Natural killer cell (primary cell): ENCODE results near the gene PAX2. TPM values are rescaled to one million over a fixed set of nuclear protein-coding genes. Genes with fewer than 3 reads are reported as not detected.

Experiments
- ATAC-seq, 3 donors: fragments of 150-1000 bp in 2 of 3; fragments of 200-7000 bp in 1 of 3; cut with Tn5 transposase; 1 replicate in 1 of 3; 2 replicates in 2 of 3; pipeline ENCODE4 v1.10.0; 2021; ENCODE audit warnings: mild to moderate bottlenecking in 2 of 3, moderate library complexity in 2 of 3
- DNase-seq, 2 donors: peaks; one replicate each; pipeline versions ENCODE4 v3.0.0 to v3.0.0-alpha.2; 2013 to 2021; ENCODE audit warnings: mixed read lengths in 1 of 2
- H3K27ac ChIP-seq: one replicate; pipeline ENCODE4 v1.5.1; 2013; ENCODE audit warnings: mild to moderate bottlenecking, low read length
- H3K27me3 ChIP-seq: one replicate; pipeline ENCODE4 v1.6.1; 2013; ENCODE audit warnings: low read length; ENCODE audit not compliant: control insufficient read depth, insufficient read depth
- H3K36me3 ChIP-seq: one replicate; pipeline ENCODE4 v1.6.1; 2013; ENCODE audit warnings: low read length; ENCODE audit not compliant: control insufficient read depth, insufficient read depth
- H3K4me1 ChIP-seq: one replicate; pipeline ENCODE4 v1.6.1; 2013; ENCODE audit warnings: low read length; ENCODE audit not compliant: control insufficient read depth, insufficient read depth
- H3K4me3 ChIP-seq: one replicate; pipeline ENCODE4 v1.5.1; 2013; ENCODE audit warnings: low read length
- H3K9me3 ChIP-seq: one replicate; pipeline ENCODE4 v1.6.1; 2013; ENCODE audit warnings: low read length; ENCODE audit not compliant: control insufficient read depth, insufficient read depth
- H3K27ac Mint-ChIP-seq, 2 donors: one replicate each; pipeline ENCODE4 v1.8.0; 2022; ENCODE audit warnings: mild to moderate bottlenecking in 2 of 2, mixed read lengths in 2 of 2, moderate library complexity in 1 of 2
- H3K27me3 Mint-ChIP-seq, 2 donors: one replicate each; pipeline ENCODE4 v1.8.0; 2022; ENCODE audit warnings: low read depth in 2 of 2, mixed read lengths in 2 of 2
- H3K36me3 Mint-ChIP-seq: one replicate; pipeline ENCODE4 v1.8.0; 2022; ENCODE audit warnings: mixed read lengths
- H3K4me1 Mint-ChIP-seq, 2 donors: one replicate each; pipeline ENCODE4 v1.8.0; 2022; ENCODE audit warnings: mixed read lengths in 2 of 2
- H3K4me3 Mint-ChIP-seq: one replicate; pipeline ENCODE4 v1.8.0; 2022; ENCODE audit warnings: mild to moderate bottlenecking, moderate library complexity, mixed read lengths
- H3K9me3 Mint-ChIP-seq, 2 donors: one replicate each; pipeline ENCODE4 v1.8.0; 2022; ENCODE audit warnings: mixed read lengths in 2 of 2
- WGBS: methylation state at CpG from one replicate; pipeline ENCODE4 v1.1.7; 2013; ENCODE audit warnings: missing lambda C conversion rate; ENCODE audit not compliant: insufficient coverage; 5-methylcytosine and 5-hydroxymethylcytosine counted together
- intact Hi-C: fragments of 100-400 bp; cut with micrococcal nuclease; formaldehyde crosslinking; loops from one replicate; pipeline ENCODE4 v1.14.2; 2022
- total RNA-seq, 4 donors: library from RNA; stranded (reverse); fragments of 120-200 nt in 1 of 4; gene quantifications; one replicate each; pipeline versions ENCODE4 v1.2.3 to v1.2.4, GENCODE V29; 2013 to 2022
- TF ChIP-seq, protein P1 (sequence below): fragments of 200-600 bp; IDR thresholded peaks from one replicate; pipeline ENCODE4 v1.8.0; 2022; ENCODE audit warnings: antibody characterized with exemption

Gene PAX2
- total RNA-seq, 3 donors from 2014 or later (not counting 1 experiment from before 2014, with no cell fraction given), result not detected

DNA sequence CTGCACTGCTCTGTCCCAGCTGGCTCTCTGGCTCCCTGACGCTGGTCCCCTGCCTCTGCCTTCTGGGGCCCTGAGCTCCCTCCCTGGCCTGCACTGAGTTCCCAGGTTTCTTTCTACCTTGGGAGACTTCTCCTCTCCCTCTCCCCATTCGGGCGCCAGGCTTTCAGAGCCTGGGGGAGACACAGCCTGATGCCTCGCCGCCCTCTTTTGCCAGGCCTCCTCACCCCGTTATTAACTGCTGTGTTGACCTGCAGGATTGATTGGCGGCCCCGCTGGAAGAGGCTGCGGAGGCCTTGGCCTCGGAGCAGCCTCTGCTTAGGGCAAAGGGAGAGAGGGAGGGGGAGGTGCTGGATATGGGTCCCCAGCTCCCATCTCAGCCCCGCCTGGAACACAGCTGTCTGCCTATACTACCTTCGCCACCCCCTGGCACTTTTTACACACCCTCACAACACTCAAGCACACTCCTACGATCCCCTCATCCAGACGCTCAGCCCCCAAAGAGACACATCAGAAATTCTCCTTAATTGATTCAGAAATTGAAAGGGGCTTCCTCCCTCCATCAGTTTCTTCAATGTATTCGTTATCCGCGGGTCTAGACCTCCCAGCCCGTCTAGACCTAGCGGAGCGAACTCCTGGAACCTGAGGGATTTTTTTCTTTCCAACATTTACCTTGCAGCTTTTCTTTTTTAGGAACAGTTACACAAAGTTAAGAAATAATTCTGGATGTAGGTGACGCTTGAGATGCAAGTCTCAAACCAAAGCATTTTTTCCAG is 7.1 kb upstream of the PAX2 start:
- 14% methylated on average over 19 of the region's 21 CpGs for WGBS
- Histone ChIP-seq H3K36me3 (no peaks in the 10 kb centered on the region), H3K9me3 (no peaks in the 10 kb centered on the region), H3K4me3 (no peak overlapping the region), H3K27ac (no peak overlapping the region), H3K27me3 (peaks cover 65% of the 10 kb centered on the region), H3K4me1 (peaks cover 10% of the 10 kb centered on the region)
- Mint-ChIP-seq H3K4me3 (peak overlapping the region; percentile 43), H3K4me1 (peaks cover 9 to 37% of the 10 kb centered on the region in 2 donors), H3K27me3 (peaks cover 63 to 76% of the 10 kb centered on the region in 2 donors), H3K9me3 (no peaks in the 10 kb centered on the region), H3K27ac (no peak overlapping the region), H3K36me3 (no peaks in the 10 kb centered on the region)
- intact Hi-C loops, result no loop called here
- ATAC-seq (peak in 1 of 3 donors; percentile 8), DNase-seq (no peak)
- TF ChIP-seq, protein P1, sequence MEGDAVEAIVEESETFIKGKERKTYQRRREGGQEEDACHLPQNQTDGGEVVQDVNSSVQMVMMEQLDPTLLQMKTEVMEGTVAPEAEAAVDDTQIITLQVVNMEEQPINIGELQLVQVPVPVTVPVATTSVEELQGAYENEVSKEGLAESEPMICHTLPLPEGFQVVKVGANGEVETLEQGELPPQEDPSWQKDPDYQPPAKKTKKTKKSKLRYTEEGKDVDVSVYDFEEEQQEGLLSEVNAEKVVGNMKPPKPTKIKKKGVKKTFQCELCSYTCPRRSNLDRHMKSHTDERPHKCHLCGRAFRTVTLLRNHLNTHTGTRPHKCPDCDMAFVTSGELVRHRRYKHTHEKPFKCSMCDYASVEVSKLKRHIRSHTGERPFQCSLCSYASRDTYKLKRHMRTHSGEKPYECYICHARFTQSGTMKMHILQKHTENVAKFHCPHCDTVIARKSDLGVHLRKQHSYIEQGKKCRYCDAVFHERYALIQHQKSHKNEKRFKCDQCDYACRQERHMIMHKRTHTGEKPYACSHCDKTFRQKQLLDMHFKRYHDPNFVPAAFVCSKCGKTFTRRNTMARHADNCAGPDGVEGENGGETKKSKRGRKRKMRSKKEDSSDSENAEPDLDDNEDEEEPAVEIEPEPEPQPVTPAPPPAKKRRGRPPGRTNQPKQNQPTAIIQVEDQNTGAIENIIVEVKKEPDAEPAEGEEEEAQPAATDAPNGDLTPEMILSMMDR, result no peak

DNA sequence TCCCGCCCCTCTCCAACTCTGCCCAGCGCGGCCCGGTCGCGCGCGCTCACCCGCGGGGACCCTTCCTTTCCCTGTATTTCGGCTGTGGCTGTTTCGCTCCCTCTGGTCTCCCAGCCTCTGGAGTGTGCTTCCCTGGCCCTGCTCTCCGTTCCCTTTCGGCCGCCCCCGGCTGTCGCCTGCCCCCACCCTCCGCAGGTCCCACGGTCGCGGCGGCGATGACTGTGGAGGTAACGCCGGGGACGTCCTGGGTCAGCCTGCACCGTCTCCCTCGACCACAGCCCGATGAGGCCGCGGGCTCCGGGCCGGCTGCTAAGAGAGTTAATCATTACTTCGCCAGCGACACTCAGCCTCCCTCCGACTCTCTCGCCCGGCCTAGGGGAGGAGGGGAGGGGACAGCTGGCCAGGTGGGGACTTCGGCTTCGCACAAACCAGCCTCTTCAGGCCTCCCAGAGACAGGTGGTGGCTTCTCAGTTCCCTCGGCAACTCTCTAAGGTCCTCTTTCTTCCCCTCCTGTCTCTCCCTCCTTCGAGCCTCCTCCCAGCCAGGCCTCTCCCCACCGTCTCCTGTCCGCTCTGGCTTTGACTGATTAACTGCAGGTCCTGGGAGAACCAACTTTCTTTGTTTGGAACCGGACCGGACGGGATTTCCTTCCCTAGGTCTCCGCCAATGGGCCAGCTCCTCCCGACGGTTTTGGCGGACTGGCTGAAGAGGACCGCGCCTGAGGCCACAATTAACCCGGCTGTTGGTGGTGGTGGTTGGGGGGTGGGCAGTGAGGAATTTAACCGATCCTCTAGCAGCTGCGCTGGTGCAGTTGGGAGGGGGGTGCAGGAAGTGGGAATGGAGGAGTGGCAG is 5.6 kb upstream of the PAX2 start:
- Histone ChIP-seq H3K9me3 (no peaks in the 10 kb centered on the region), H3K36me3 (no peaks in the 10 kb centered on the region), H3K27ac (no peak overlapping the region), H3K4me3 (no peak overlapping the region), H3K27me3 (peaks cover 74% of the 10 kb centered on the region), H3K4me1 (peaks cover 10% of the 10 kb centered on the region)
- H3K27me3 Mint-ChIP-seq, result peaks cover 72 to 76% of the 10 kb centered on the region in 2 donors
- H3K36me3 Mint-ChIP-seq, result no peaks in the 10 kb centered on the region
- 6% methylated on average over 53 of the region's 56 CpGs for WGBS
- ATAC-seq, result no peak
- no peaks in the 10 kb centered on the region for H3K9me3 Mint-ChIP-seq
- intact Hi-C loops, result no loop called here
- peaks cover 3 to 38% of the 10 kb centered on the region in 2 donors for H3K4me1 Mint-ChIP-seq
- TF ChIP-seq, protein P1, result no peak
- no peak overlapping the region for H3K27ac Mint-ChIP-seq
- no peak overlapping the region for H3K4me3 Mint-ChIP-seq
- no peak for DNase-seq

DNA sequence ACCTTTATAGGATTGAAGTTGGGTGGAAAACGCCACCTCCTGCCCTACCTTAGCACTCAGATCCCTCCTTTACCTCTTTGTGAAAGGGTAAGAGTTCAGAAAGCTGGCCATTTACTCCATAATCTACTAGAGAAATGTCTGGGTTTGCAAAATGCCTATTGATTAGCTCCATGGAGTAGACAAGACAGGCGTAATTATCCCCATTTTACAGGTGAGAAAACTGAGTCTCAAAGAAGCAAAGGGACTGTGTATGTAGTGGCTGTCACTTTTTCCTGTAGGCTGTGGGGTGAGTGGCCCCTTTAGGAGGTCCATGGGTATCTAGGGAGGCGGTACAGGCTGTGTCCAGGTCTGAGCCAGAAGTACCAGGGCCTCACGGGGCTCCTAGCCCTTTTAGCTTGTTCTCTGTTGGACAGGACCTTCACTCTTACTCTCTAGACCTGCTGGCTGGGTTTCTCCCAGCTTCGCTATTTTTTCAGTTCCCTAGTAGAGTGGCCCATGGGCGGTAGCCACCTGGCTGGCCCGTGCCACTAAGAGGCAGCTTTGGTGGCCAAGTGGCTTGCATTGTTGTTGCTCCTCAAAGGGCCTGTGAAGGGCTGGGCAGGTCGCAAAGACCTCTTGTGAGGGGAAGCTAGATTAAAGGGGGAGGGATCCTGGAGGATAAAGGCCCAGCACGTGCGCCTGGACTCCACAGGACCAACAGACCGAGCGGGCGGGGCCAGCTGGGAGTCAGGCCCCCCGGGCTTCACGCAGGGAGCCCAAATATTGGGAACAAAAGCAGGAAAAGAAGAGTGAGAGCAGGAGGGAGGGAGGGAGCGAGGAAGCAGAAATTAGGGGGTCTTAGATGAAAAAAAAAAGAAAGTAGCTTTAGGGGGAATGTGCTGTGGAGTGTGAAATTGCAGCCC is 4.7 kb upstream of the PAX2 start:
- H3K36me3 Mint-ChIP-seq, result no peaks in the 10 kb centered on the region
- H3K4me1 Mint-ChIP-seq, result peaks cover 0 to 31% of the 10 kb centered on the region in 2 donors
- H3K27ac ChIP-seq, result no peak overlapping the region
- H3K27ac Mint-ChIP-seq, result no peak overlapping the region
- no peaks in the 10 kb centered on the region for H3K36me3 ChIP-seq
- no peak overlapping the region for H3K4me3 ChIP-seq
- no peak overlapping the region for H3K4me3 Mint-ChIP-seq
- peaks cover 66 to 73% of the 10 kb centered on the region in 2 donors for H3K27me3 Mint-ChIP-seq
- no peak for DNase-seq
- no peaks in the 10 kb centered on the region for H3K9me3 ChIP-seq
- H3K9me3 Mint-ChIP-seq, result no peaks in the 10 kb centered on the region
- intact Hi-C loops, result no loop called here
- peaks cover 10% of the 10 kb centered on the region for H3K4me1 ChIP-seq
- WGBS, result 15% methylated on average over 14 of the region's 16 CpGs
- TF ChIP-seq, protein P1, result no peak
- no peak for ATAC-seq
- H3K27me3 ChIP-seq, result peaks cover 75% of the 10 kb centered on the region
